HG02981 (cell line): Measurements from ENCODE around the gene LDLRAD4.

ENCODE experiments used
- ATAC-seq: cut with Tn5 transposase; IDR thresholded peaks from one replicate; pipeline ENCODE4 v1.9.1; 2021; ENCODE audit warnings: mild to moderate bottlenecking, moderate library complexity; ENCODE audit not compliant: unreplicated experiment

LDLRAD4 gene

DNA sequence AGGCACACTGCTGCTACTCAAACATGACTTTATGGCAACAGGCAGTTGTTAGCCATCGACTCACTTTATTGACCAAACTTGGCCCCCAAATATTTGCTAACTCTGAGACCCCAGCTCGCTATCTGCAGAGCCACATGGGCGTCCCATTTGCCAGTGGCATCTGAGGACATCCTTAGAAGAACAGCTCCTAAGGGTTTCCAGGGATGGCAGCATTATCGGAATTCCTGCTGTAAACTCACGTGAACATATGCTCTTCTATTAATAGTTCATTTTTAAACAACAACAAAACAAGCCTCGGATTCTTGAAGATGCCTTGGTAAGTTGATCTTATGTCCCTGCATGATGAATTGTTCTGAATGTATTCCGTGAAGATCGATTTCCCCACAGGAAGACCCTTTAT is 181.0 kb downstream of the LDLRAD4 start:
- no peak for ATAC-seq

DNA sequence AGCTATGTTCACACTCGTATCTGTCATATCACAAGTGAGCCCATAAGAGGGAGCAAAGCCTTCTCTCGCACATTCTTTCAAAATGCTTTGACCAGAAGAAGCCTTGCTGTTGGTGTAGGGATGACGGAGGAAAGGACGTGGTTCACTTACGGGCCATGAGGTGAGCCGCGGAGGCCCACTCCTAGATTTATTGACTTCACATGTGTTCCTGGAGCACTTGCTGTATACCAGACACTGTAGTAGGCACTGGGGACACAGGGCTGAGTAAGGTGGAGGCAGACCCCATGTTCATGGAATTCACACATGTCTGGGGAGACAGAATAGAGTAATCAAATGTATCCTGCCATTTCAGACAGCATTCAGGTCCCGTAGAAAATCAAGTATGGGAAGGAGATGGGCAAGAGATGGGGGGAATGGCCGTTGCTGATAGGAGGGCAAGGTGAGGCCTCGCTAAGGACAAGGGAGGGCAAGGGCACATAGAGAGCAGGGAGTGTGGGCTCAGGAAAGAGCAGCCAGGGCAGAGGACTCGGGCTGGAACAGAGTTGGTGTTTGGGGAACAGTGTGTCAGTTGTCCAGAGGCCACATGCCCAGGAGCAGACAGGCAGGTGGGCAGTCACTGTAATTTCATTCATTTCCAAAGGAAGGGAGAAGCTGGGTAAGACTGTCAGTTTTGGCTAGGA is 182.2 kb downstream of the LDLRAD4 start:
- no peak for ATAC-seq

DNA sequence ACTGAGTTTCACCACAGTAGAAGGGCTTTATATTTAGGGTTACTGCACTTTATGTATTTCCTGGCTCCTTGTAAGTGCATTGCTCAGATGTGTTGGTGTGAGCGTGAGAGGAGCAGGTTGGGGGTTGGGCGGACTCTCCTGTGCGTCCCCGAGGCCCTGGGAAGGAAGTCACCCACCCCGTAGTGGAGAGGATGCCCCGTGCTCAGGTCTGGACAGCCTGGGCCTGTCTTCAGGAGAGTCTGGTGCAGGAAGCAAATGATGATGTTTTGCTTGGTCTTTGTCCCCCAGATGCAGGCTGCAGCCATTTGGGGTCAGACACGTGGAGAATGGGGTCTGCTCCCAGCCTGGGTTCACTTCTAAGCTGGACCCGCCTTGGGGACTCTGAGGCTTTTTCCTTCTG is 182.8 kb downstream of the LDLRAD4 start:
- no peak for ATAC-seq

DNA sequence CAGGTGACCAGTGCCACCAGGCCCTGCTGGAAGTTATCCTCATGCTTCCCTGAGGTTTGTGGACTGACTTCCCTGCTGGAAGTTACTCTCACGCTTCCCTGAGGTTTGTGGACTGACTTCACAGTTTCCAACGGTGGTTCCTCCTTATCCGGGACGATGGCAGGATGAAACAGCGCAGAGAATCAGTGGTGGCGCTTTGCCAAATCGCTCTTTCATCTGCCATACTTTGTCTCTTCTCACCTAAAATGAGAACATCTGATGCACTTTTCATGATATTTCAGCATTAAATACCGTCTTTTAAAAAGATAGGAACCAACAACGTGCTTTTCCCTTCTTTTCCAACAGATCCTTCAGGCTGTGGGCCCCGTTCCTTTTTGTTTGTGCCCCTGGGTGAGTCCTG is 183.3 kb downstream of the LDLRAD4 start:
- no peak for ATAC-seq

DNA sequence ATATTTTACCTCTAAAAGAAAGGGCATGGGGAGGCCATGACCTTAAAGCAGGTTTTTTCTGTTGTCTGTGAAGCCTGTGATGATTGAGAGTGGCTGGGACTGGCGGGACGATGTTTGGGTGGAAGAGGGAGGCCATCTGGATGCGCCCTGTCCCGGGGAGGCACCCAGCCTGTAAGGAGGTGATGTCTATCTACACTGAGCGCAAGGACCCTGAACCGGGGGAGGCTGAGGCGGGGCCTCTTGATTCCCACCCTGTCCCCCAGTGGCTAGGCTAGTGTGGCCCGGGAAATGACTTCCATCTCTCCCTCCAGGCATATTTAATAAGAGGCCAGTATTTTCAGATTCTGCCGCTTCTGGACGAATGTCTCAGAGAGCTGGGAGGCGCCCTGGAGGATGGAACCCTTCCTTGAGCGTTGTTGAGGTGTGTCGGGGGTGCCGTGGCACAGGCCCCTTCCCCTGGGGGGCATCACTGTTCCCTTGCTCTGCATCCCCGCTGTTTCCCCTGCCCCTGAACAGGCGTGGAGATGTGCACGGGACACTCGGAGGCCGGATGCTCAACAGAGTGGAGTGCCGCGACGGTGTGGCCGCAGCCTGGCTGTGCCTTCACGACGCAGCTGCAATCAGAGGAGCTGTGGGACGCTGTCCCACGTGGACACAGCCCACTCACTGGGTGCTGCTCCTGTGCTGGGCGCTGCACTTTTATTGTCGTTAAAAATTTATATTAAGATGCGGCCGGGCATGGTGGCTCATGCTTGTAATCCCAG is 185.4 kb downstream of the LDLRAD4 start:
- no peak for ATAC-seq

DNA sequence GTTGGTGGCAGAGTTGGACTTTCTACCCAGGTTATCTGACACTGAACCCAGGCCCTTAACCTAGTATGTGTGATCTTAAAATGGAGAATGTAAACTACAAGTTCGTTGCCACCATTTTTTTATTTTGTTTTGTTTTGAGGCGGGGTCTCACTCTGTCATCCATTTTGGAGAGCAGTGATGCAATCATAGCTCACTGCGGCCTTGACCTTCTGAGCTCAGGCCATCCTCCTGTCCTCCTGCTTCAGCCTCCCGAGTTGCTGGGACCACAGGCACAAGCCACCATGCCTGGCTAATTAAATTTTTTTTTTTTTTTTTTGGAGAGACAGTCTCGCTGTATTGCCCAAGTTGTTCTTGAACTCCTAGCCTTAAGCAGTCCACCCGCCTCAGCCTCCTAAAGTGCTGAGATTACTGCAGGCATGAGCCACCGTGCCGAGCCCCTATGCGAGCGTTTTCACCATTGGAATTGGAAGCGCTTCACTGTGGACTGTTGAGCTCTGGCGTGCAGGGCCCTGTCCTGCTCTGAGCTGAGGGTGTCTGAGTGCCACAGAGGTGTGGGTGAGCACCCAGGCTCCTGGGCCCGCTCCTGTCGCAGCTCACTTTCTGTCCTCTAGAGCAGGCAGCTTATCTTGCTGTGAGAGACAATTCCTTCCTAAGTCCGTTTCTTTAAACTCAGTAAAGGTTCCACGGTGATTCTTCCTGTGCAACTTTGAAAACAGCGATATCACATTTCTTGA is 186.9 kb downstream of the LDLRAD4 start:
- no peak for ATAC-seq

DNA sequence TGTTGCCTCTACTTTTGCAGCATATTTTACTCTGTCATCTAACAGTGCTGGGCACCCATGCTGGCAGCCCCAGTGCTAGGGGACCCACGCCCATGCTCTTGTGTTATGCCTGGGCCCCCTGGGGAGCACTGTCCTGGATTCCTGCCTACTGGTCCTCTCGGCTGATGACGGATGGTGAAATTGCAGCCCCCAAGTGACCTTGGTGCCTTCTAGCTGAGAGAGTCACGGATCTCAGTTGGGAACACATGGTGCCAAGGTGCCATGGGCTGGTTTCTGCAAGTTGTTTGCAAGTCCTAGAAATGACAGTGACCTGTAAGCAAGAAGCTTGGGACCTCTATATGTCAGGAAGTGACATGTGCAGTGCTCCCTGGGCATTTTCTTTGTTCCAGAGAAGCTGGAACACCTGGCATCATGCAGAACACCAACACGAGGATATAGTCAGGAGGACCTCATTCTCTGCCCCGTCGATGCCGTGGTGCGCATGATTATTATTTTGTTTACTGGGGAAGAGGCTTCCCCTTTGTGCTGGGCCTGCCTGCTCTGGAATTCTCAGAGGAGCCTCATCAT is 187.6 kb downstream of the LDLRAD4 start:
- no peak for ATAC-seq

DNA sequence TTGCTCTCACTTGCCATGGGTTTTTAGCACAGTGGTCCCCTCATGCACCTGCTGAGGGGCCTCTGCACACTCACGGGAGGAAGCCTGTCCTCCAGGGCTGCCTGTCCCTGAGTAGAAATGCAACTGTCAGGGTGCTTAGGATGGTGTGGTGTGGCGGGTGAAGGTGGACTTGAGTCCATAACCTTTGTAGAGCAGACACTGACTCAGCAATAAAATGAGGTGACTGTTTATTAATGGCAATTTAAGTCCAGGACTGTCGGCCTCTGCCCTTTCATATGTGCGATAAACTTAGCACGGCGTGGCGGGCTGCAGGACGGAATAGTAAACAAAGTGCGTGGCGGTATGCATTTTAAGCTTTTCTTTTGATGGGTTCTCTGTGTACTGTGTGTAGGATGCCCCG is 188.2 kb downstream of the LDLRAD4 start:
- ATAC-seq, result no peak

DNA sequence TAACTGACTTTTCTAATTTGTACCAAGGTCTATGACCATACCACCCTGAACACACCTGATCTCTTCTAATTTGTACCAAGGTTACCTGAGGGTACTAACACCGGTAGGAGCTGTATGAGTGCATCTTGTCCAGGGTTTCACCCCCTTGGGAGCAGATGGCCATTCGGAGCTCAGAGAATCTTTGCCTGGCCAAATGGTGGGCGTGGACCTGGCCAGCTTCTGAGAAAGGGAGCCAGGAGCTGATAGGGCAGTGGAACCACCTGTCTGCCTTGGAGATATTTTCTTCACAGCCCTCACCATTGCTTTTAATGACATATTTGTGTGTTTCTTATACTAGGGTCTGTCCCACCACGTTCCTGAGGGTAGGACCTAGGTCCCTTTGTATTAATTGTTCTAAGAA is 188.9 kb downstream of the LDLRAD4 start:
- no peak for ATAC-seq

DNA sequence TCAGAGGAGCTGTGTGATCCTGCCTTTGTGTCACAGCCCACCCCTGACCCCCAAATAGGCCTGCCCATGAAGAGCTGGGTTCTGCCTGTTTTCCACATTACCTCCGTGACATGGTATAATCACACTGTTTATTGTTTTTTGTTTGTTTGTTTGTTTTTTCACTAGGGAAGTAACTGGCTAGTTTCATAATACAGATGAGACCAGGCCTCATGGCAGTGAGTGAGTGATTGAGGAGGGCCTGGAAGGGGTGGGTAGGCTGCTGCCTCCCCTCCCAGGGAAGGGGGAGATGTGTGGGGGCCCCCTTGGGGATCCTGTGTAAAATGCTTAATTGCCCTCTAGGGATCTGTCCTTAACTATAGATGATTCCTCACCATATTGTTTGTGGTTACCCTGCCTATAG is 190.5 kb downstream of the LDLRAD4 start:
- ATAC-seq, result no peak

DNA sequence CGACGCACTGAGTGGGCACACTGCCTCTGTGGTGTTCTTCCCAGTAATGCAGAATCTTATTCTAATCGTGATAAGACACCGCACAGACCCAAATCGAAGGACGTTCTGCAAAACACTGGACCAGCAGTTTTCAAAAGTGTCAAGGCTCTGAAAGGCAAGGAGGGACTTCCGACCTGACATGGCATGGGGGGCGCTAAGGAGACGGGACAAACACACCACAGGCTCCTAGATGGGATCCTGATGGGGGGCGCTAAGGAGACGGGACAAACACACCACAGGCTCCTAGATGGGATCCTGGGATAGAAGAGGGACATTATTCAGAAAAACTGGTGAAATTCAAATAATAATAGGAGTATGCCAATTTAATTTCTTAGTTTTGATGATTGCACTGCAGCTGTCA is 191.4 kb downstream of the LDLRAD4 start:
- ATAC-seq, result no peak

DNA sequence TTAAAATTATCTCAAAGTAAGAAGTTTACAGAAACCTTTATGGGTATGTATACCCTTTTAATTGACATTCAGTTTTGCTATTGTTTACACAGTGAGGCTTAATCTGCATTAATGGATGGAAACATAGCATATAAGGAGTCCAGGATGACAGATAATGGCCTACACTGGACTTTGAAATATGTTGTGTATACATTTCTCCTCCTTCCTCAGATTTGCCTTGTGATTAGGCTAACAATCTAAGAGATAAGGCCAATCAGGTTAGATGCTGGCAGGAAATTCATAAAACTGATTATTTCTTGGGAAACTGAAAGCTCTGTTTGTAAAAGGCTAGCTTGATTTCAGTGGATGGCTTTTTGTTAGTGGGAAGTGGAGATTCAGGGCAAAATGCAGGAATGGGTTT is 191.9 kb downstream of the LDLRAD4 start:
- ATAC-seq, result no peak

DNA sequence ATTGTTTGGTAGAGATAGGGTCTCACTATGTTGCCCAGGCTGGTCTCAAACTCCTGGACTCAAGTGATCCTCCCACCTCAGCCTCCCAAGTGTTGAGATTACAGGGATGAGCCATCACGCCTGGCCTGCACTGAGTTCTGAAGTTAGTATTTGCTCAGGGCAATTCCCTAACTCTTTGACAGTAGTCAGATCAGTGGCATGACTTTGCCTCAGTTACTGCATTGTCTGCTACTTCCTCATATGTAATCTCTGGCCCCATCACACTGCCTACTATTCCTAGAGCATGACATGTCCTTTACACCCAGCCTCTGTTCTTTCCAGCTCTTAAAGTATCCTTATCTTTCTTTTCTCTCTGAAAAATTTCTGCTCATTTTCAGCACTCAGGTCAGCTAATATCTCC is 193.5 kb downstream of the LDLRAD4 start:
- no peak for ATAC-seq

DNA sequence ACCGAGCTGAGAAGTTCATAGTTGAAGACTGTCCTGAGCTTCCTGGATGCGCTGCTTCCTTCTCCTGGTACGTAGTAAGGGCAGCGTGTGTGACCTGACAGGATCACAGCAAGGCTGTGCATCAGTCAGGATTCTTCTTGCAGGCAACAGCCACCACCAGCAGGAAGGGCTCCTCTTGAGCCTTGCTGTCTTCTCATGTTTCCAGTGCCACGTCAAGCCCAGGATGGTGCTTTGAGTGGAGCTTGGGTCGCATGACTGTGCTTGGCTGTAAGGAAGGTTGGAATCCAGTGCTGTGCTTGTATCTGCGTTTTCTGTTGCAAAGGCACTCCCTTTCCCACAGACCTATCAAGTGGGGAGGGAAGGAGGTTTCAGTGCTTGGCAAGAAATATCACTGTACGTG is 194.3 kb downstream of the LDLRAD4 start:
- no peak for ATAC-seq

DNA sequence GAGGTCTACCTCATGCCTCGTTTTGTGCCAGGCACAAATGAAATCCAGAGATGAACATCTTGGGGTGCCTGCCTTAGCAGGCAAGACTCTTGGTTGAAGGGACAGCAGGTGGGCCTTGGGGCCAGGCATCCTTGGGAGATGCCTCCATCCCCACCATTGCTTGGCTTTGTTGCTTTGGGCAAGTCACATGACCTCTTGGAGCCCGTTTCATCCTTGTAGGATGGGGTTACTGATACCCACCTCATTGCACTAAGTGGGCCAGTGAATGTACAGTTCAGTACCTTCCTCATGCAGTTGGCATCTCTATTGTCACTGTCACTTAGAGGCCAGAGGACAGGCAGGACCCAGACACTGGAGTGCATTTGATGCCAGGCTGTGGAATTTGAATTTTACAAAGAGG is 195.5 kb downstream of the LDLRAD4 start:
- ATAC-seq, result no peak

DNA sequence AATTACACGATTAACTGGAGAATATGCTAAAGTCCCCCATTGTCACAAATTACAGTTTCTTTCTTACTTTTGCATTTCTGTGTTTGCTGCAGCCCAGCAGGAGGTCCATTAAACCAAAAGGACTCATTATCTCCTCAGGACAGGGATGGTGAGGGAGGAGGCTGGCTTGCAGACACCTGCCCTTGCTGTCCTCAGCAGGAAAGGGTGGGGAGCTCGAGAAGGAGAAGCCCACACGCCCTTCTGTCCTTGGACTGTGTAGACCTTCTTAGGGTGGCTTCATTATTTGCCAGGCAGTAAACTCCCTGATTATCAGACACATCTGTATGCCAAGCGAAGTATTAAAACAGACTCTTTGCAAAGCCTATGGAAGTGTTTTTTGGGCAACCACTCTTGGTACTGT is 196.0 kb downstream of the LDLRAD4 start:
- ATAC-seq, result no peak

DNA sequence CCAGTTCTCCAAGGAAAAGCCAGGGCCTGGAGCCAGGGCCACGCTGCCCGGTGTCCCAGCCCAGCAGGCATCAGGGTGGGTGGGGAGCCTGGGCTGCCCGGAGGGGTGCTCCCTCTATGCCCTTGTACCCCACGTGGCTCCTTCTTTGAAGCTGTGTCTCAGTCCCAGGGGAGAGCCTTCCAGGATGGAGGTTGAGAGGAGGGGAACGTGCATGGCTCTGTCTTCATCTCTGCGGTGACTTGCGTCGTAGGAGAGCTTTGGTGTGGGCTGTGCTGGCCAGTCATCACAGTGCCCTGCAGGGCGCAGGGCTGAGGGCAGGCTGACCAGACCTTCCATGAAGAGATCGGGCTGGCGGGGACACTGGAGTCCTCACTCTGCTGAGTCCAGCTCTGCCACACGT is 197.2 kb downstream of the LDLRAD4 start:
- no peak for ATAC-seq

DNA sequence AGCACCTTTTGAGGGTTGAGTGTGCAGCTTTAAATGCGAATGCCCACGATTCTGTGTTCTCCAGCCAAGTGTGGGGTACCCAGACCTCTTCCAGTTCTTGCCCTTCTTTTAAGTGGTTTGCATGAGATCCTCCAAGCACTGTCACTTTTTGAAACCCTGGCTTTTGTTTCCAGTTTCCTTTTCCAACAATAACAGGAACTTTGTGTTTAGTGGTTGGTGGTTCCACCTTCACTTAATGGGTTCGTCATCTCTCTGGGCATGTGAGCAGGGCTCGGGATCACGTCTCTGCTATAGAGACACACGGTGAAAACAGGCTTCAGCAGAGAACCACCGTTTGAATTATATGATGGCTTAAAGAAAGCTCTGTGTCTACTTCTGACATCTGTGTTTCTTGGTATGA is 197.6 kb downstream of the LDLRAD4 start:
- no peak for ATAC-seq

DNA sequence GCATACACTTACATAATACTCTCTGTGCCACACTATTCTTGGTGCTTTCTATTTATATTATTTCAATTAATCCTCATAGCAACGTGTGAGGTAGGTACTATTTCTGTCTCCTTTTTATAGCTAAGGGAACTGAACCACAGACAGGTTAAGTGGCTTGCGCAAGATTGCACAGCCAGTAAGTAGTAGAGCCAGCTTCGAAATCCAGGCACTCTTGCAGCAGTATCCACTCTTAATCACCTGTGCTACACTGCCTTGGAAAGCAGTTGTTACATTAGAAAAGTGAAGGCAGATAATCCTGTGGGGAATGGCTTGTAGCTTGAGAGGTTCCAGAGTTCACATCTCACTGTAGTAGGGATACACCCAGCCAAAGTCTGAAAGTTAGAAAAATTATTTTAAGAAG is 198.3 kb downstream of the LDLRAD4 start:
- no peak for ATAC-seq

DNA sequence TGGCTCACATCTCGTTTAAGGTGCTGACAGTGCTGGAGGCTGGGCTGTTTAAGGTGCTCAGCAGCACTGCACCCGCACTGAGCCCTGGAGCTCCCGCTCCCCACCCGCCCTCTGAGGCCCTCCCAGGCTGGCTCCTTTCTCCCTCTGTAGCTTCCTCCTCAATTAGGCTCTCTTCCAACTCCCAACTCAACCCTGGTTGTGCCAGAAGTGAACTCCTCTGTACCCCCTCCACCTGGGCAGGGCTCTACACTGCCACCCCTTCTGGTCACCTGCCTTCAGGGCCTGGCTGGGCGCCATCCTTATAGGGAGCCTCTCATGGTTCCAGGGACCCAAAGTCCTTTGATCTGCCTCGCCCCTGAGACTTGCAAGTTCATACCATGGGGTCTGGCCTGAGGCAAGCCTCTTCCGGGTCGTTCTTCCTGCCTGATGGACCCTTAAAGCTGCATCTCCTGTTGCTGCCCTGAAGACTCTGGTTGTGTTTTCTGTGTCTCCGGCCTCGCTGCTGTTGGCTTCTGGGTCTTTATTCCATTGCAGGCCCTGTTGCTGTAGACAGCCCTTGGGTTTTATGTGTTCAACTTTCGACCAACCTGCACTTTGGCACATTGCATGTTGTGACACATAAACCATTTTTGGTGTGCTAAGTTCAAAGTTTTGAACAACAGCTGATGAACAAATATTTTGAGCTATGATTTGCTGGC is 199.6 kb downstream of the LDLRAD4 start:
- ATAC-seq, result no peak
